ENCODE results near the gene KIRREL3.

DNA sequence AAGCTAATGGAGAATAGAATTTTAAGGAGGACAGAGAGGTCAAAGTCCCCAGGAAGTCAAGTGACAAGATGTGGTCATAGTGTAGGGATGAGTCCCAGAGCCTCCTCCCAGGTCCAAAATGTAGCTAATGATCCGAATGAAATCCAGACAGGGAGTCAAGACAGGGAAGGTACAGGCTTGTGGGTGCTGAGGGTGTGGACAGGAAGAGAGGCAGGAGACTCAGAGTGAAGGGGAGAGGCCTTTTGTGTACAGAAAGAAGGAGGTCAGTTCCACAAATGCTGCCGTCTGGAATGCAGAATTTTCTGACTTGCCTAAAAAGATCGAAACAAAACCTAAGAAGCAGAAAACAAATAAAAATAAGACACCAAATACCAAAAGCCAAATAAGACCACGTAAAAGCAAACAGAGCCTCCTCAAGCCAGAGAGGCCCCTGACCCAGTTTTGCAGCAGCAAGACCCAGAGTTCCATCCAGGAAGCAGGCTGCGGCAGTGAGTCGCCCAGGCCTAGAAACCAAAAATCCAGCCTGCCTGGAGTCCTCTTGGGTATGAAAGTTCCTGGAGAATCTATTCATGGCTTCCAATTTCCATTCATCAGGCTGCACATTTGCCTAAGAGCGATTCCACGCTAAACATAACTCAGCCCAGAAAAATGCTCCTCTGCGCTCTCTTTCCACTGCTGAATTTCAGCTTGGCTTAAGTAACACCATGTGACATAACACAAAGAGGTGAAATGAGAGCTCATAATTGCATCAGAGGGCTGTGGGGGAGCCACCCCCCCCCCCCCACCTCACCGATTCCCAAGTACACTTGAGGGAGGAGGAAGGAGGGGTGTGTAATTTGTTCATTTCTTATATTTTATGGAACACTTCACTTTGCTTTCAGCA lies 71.2 kb downstream of the KIRREL3 start:
- TF ChIP-seq, protein P1, sequence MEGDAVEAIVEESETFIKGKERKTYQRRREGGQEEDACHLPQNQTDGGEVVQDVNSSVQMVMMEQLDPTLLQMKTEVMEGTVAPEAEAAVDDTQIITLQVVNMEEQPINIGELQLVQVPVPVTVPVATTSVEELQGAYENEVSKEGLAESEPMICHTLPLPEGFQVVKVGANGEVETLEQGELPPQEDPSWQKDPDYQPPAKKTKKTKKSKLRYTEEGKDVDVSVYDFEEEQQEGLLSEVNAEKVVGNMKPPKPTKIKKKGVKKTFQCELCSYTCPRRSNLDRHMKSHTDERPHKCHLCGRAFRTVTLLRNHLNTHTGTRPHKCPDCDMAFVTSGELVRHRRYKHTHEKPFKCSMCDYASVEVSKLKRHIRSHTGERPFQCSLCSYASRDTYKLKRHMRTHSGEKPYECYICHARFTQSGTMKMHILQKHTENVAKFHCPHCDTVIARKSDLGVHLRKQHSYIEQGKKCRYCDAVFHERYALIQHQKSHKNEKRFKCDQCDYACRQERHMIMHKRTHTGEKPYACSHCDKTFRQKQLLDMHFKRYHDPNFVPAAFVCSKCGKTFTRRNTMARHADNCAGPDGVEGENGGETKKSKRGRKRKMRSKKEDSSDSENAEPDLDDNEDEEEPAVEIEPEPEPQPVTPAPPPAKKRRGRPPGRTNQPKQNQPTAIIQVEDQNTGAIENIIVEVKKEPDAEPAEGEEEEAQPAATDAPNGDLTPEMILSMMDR (IDR thresholded peaks at IDR 0.05; ENCODE audit: extremely low read depth in 1 of 2, insufficient read depth in 1 of 2, low read depth in 1 of 2, low read length in 2 of 2) = no peak
- TF ChIP-seq MYC (IDR thresholded peaks at IDR 0.05; ENCODE audit: low read depth, low read length) (no peak), POLR2A (IDR thresholded peaks at IDR 0.05; ENCODE audit: low read depth, low read length) (no peak)

All from endothelial cell of umbilical vein (primary cell).